ENCODE measurements around the gene CLDN14. TPM values are rescaled to one million over a fixed set of nuclear protein-coding genes. Genes with fewer than 3 reads are reported as not detected.

CLDN14 gene
- total RNA-seq, 1 experiment from 2014 or later = not detected

DNA sequence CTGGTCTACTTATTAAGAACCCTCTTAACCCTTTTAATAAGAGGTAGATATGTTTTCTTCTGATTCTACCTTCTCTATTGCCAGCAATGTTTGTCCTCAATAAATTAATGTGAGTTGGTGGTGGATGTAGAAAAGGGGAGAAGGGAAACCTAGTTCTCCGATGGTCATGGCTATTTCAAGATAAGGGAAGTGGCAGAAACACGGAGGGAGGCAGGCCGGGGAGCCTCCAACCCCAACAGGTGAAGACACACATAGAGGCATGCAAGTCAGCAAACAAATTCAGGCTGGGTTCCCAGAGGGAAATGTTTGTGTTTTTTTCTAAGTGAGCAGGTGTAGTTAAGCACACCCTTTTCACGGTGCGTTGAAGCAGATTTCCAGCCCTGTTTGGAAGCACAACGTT lies 31.0 kb upstream of the CLDN14 start:
- no peaks in the 10 kb centered on the region for H3K4me1 ChIP-seq (replicated peaks)
- no peaks in the 10 kb centered on the region for H3K9me3 ChIP-seq (replicated peaks)
- H3K27me3 ChIP-seq (replicated peaks) = no peaks in the 10 kb centered on the region; the same call in 1 of the 2 replicates
- no peak overlapping the region for H3K4me3 ChIP-seq
- no peak for DNase-seq (ENCODE audit: low read depth in 1 of 2, low spot score in 2 of 2)
- H3K36me3 ChIP-seq = no peaks in the 10 kb centered on the region
- no peak overlapping the region for H3K27ac ChIP-seq

DNA sequence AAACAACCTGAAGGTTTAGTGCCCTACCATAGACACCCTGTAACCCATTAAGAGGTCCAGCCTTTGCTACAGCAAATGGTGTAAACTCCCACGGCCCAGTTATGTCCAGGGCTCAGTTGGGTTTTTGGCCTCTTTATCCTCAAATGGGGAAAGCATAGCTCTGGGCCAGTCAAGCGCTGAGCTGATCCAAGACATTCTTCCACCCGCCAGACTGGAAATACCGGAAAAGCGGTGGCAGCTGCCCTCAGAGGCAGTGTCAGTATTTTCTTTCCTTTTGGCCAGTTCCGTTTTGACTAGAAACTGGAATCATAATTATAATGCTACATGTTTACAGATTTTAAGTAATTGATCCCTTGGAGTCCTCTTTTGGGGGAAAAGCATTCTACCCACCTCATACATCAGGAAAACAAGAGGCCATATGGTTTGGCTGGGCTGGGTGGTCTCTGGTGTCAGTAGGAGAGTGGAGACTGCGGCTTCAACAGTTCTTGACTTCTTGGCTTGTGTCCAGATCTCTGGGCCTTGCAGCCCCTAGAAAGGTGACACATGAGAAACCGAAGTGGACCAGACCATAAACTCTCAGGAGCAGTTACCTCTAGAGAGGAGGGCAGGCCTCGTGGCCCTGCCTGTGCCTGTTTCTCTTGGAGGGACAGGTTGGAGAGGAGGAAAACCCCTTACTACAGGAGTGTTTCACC lies 30.2 kb upstream of the CLDN14 start:
- no peak for DNase-seq (ENCODE audit: low read depth in 1 of 2, low spot score in 2 of 2)
- Histone ChIP-seq H3K27ac (no peak overlapping the region), H3K4me3 (no peak overlapping the region), H3K36me3 (no peaks in the 10 kb centered on the region), H3K27me3 (replicated peaks) (no peaks in the 10 kb centered on the region; the same call in 1 of the 2 replicates), H3K4me1 (replicated peaks) (no peaks in the 10 kb centered on the region), H3K9me3 (replicated peaks) (no peaks in the 10 kb centered on the region)

- no peak overlapping the region for H3K27ac ChIP-seq
- H3K27me3 ChIP-seq (replicated peaks) = no peaks in the 10 kb centered on the region; the same call in 1 of the 2 replicates
- no peak overlapping the region for H3K4me3 ChIP-seq
- DNase-seq (ENCODE audit: low read depth in 1 of 2, low spot score in 2 of 2) = no peak
- H3K36me3 ChIP-seq = no peaks in the 10 kb centered on the region
- no peaks in the 10 kb centered on the region for H3K4me1 ChIP-seq (replicated peaks)
- H3K9me3 ChIP-seq (replicated peaks) = no peaks in the 10 kb centered on the region
These were observed 29.0 kb upstream of the CLDN14 start for GRCh38 chr21:36508948-36509347.

DNA sequence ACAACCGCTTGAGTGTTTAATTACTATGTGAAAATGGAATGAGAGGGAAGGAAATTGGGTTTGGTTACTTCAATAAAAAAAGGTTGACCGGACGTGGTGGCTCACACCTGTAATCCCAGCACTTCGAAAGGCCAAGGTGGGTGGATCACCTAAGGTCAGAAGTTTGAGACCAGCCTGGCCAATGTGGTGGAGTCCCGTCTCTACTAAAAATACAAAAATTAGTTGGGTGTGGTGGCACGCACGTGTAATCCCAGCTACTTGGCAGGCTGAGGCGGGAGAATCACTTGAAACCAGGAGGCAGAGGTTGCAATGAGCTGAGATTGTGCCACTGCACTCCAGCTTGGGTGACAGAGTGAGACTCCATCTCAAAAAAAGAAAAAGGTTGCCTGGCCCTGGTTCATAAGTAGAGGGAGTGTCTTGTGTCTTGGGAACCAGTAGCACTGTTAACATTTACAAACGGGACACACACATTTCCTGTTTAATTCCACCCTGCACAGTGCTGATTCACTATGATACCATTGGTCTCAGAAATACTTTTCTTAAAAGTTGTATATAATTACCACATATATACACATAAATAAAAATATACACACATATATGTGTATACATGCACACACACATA lies 27.6 kb upstream of the CLDN14 start:
- DNase-seq (ENCODE audit: low read depth in 1 of 2, low spot score in 2 of 2) = no peak
- H3K36me3 ChIP-seq = no peaks in the 10 kb centered on the region
- no peaks in the 10 kb centered on the region; the same call in 1 of the 2 replicates for H3K27me3 ChIP-seq (replicated peaks)
- no peaks in the 10 kb centered on the region for H3K4me1 ChIP-seq (replicated peaks)
- no peak overlapping the region for H3K4me3 ChIP-seq
- H3K27ac ChIP-seq = no peak overlapping the region
- no peaks in the 10 kb centered on the region for H3K9me3 ChIP-seq (replicated peaks)

GRCh38 chr21:36506482-36506881 lies 26.6 kb upstream of the CLDN14 start:
- no peaks in the 10 kb centered on the region for H3K27me3 ChIP-seq (replicated peaks)
- no peak overlapping the region for H3K4me3 ChIP-seq
- no peak for DNase-seq (ENCODE audit: low read depth in 1 of 2, low spot score in 2 of 2)
- H3K4me1 ChIP-seq (replicated peaks) = no peaks in the 10 kb centered on the region
- H3K36me3 ChIP-seq = no peaks in the 10 kb centered on the region
- H3K9me3 ChIP-seq (replicated peaks) = no peaks in the 10 kb centered on the region
- no peak overlapping the region for H3K27ac ChIP-seq

- Histone ChIP-seq H3K4me1 (replicated peaks) (peaks cover 17% of the 10 kb centered on the region), H3K27me3 (replicated peaks) (no peaks in the 10 kb centered on the region), H3K4me3 (no peak overlapping the region), H3K27ac (no peak overlapping the region), H3K36me3 (no peaks in the 10 kb centered on the region), H3K9me3 (replicated peaks) (no peaks in the 10 kb centered on the region)
- DNase-seq (ENCODE audit: low read depth in 1 of 2, low spot score in 2 of 2) = peak in 1 of 2 experiments; percentile 43
These were observed 24.4 kb upstream of the CLDN14 start for GRCh38 chr21:36504067-36505058.

- Histone ChIP-seq H3K27me3 (replicated peaks) (no peaks in the 10 kb centered on the region), H3K9me3 (replicated peaks) (no peaks in the 10 kb centered on the region), H3K36me3 (no peaks in the 10 kb centered on the region), H3K27ac (no peak overlapping the region), H3K4me1 (replicated peaks) (peaks cover 21% of the 10 kb centered on the region), H3K4me3 (no peak overlapping the region)
- DNase-seq (ENCODE audit: low read depth in 1 of 2, low spot score in 2 of 2) = no peak
These were observed 22.4 kb upstream of the CLDN14 start for GRCh38 chr21:36502365-36502764.

GRCh38 chr21:36501589-36501892 lies 21.6 kb upstream of the CLDN14 start:
- Histone ChIP-seq H3K27ac (no peak overlapping the region), H3K36me3 (no peaks in the 10 kb centered on the region), H3K27me3 (replicated peaks) (no peaks in the 10 kb centered on the region), H3K4me3 (no peak overlapping the region), H3K9me3 (replicated peaks) (no peaks in the 10 kb centered on the region), H3K4me1 (replicated peaks) (peaks cover 21% of the 10 kb centered on the region)
- DNase-seq (ENCODE audit: low read depth in 1 of 2, low spot score in 2 of 2) = no peak

DNA sequence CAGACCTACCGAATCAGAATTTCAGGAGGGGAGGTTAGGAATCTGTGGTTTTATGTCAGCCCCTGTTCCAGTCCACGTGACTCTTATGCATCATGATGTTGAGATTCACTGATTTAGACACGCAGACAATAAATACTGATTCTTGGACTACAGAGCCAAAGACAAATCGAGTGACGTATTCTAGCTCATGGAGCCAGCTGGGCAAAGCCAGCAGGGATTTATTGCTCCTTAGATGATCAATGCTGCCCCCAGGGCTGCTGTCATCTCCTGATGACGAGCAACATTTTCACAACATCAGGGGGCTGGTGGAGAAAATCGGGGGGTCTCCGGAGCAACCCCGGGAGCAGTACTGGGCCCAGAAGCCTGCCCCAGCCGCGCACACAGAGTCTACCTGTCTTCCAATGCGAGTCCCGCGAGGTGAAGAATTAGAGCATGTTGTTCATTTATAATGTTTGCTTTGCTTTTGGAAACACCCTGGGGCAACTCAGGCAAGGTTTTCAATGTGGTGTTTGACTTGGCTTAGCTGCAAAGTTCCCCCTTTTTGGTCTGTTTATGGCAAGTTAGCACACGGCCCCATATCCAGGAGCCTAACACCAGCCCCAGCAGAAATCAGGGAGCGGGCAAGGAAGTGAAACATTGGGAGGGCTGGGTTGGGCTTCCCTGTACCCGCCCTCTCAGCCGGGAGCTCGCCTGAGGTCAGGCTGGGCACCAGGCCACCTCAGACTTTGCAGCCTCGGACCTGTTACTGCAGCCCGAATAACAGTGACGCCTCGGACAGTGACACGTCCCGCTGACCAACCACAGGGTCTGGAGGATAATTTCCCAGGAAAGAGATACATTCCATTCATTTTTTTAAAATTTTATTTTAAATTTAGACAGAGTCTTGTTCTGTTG lies 19.9 kb upstream of the CLDN14 start:
- H3K4me3 ChIP-seq = no peak overlapping the region
- H3K27me3 ChIP-seq (replicated peaks) = no peaks in the 10 kb centered on the region
- H3K36me3 ChIP-seq = no peaks in the 10 kb centered on the region
- no peaks in the 10 kb centered on the region for H3K9me3 ChIP-seq (replicated peaks)
- DNase-seq (ENCODE audit: low read depth in 1 of 2, low spot score in 2 of 2) = peak; percentile 54 to 70
- H3K27ac ChIP-seq = peak overlapping the region; percentile 64
- H3K4me1 ChIP-seq (replicated peaks) = peaks cover 21% of the 10 kb centered on the region

DNA sequence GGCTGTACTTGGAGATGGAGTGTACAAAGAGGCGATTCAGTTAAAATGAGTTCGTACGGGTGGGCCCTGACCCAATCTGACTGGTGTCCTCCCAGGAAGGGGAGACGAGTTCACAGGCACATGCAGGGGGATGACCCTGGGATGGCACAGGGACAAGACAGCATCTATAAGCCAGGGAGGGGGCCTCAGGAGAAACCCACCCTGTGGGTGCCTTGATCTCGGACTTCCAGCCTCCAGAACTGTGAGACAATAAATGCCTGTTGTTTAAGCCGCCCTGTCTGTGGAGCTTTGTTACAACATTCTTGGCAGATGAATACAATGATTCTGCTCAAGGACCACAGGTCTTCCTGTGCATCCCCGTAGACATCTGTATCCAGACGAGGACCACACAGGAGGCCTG lies 14.6 kb upstream of the CLDN14 start:
- Histone ChIP-seq H3K4me3 (no peak overlapping the region), H3K27ac (no peak overlapping the region), H3K27me3 (replicated peaks) (no peaks in the 10 kb centered on the region), H3K9me3 (replicated peaks) (no peaks in the 10 kb centered on the region), H3K36me3 (no peaks in the 10 kb centered on the region), H3K4me1 (replicated peaks) (peaks cover 6% of the 10 kb centered on the region)
- DNase-seq (ENCODE audit: low read depth in 1 of 2, low spot score in 2 of 2) = no peak

DNA sequence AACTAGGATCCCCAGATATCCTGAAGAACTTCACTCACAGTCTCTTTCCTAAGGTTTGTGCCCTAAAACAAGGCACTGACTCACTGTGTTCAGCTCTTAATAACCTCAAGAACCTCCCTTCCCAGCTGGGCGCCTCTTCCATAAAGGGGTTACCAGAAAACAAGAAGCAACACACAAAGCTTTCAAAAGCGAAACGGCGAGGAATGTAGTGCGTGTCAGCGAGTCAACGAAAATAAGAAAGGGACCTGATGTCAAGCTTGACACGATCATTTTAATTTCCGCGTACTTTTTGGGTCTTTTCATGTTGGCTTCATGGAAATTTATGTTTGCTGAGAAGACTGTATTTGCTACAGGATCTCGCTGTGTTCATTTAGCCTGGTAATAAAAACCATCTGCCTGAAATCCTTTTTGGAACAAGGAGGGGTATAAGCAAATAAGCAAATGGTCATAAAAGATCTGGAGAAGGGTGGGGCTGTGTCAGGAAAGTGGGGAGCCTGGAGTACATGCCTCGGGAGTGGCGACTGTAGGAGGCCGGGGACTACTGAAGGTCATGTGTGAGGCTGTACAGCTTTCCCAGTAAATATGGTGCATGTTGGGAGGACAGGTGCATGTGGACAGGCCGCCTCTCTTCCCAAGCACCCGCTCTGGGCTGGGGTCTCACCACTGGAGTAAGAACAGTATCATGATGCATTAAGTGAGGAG lies 11.4 kb upstream of the CLDN14 start:
- Histone ChIP-seq H3K27ac (no peak overlapping the region), H3K4me3 (no peak overlapping the region), H3K36me3 (no peaks in the 10 kb centered on the region), H3K9me3 (replicated peaks) (no peaks in the 10 kb centered on the region), H3K4me1 (replicated peaks) (peaks cover 4% of the 10 kb centered on the region), H3K27me3 (replicated peaks) (no peaks in the 10 kb centered on the region)
- DNase-seq (ENCODE audit: low read depth in 1 of 2, low spot score in 2 of 2) = no peak

DNA sequence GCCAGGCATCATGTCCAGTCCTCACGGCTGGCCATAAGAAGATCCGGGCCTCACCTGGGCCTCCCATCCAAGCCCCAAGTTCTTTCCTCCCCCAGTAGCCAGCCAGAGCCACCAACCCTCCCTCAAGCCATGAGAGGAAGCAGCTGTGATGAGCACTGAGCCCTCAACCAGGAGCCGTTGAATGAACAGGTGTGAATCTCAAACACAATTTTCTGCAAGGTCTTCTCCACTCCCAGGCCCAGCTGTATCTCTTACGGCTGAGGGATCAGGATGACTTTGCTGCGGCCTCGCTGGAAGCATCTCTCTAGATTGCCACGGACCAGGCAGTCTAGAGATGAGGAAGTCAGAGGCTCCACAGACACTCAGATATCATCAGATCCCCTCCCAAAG lies 9.8 kb upstream of the CLDN14 start:
- H3K4me1 ChIP-seq (replicated peaks) = peaks cover 4% of the 10 kb centered on the region
- no peak overlapping the region for H3K4me3 ChIP-seq
- H3K36me3 ChIP-seq = no peaks in the 10 kb centered on the region
- no peak overlapping the region for H3K27ac ChIP-seq
- DNase-seq (ENCODE audit: low read depth in 1 of 2, low spot score in 2 of 2) = no peak
- H3K27me3 ChIP-seq (replicated peaks) = no peaks in the 10 kb centered on the region
- H3K9me3 ChIP-seq (replicated peaks) = no peaks in the 10 kb centered on the region

All from SJSA1 (cell line).